Body of pancreas (tissue), 4 donors: ENCODE results near the gene PAM.

Experiments
- POLR2A ChIP-seq, 3 donors: fragments of 450-650 bp; IDR thresholded peaks; one replicate each; pipeline ENCODE4 v1.6.1; 2016; ENCODE audit warnings: antibody characterized with exemption in 3 of 3, mild to moderate bottlenecking in 2 of 3
- TF ChIP-seq, protein P1 (sequence below), 7 experiments: fragments of 450-650 bp in 4 of 7; fragments of 200-600 bp in 3 of 7; sonication (generic) in 3 of 7; IDR thresholded peaks; one replicate each; pipeline ENCODE4 v1.5.1; 2016 to 2019; ENCODE audit warnings: antibody characterized with exemption in 7 of 7

- TF ChIP-seq POLR2A (IDR thresholded peaks at IDR 0.05) = no peak
- TF ChIP-seq, protein P1, sequence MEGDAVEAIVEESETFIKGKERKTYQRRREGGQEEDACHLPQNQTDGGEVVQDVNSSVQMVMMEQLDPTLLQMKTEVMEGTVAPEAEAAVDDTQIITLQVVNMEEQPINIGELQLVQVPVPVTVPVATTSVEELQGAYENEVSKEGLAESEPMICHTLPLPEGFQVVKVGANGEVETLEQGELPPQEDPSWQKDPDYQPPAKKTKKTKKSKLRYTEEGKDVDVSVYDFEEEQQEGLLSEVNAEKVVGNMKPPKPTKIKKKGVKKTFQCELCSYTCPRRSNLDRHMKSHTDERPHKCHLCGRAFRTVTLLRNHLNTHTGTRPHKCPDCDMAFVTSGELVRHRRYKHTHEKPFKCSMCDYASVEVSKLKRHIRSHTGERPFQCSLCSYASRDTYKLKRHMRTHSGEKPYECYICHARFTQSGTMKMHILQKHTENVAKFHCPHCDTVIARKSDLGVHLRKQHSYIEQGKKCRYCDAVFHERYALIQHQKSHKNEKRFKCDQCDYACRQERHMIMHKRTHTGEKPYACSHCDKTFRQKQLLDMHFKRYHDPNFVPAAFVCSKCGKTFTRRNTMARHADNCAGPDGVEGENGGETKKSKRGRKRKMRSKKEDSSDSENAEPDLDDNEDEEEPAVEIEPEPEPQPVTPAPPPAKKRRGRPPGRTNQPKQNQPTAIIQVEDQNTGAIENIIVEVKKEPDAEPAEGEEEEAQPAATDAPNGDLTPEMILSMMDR (IDR thresholded peaks at IDR 0.05) = no peak
Measured at GRCh38 chr5:102902647-102903046, 147.5 kb downstream of the PAM start.
